AML-193 (cell line): ENCODE measurements around the gene ALPL.

Experiments used
- DNase-seq, 2 experiments: peaks; one replicate each; lab custom pipeline; 2025; lab: John Stamatoyannopoulos, UW

Gene ALPL

DNA sequence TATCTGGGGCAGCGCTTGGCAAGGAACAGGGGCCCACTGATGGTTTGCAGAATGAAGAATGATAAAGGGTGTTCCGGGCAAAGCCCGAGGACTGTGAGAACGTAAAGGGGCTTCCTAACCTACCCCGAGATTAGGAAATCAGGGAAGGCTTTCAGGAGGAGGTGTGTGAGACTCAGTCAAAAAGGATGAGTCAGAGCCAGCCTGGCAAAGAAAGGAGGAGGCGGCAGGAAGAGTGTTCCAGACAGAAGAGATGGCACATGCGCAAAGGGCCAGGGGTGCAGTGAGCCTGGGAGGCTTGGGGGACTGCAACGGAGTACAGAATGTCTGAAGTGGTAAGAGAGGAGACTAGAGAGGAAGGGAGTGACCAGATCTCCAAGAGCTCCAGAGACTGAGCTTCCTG lies 89.7 kb downstream of the ALPL start:
- no peak for DNase-seq

DNA sequence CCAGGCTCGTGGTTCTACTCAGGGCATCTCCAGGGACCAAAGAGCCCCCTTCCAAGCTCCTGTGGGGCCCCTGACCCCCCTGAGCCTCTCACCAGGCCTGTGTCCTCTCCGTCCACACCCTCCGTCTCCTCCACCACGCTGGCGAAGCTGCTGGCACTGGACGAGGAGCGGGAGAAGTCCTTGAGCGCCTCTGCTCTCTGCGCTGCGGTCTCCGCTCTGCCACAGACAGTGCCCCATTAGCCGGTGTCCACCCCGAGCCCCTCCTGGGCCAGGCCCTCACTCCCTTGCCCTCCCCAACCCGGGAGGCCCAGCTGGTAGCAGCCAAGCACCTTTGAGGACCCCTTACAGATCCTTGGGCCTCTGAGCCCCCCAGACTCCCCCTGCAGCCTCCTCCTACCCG lies 90.2 kb downstream of the ALPL start:
- DNase-seq = no peak

DNA sequence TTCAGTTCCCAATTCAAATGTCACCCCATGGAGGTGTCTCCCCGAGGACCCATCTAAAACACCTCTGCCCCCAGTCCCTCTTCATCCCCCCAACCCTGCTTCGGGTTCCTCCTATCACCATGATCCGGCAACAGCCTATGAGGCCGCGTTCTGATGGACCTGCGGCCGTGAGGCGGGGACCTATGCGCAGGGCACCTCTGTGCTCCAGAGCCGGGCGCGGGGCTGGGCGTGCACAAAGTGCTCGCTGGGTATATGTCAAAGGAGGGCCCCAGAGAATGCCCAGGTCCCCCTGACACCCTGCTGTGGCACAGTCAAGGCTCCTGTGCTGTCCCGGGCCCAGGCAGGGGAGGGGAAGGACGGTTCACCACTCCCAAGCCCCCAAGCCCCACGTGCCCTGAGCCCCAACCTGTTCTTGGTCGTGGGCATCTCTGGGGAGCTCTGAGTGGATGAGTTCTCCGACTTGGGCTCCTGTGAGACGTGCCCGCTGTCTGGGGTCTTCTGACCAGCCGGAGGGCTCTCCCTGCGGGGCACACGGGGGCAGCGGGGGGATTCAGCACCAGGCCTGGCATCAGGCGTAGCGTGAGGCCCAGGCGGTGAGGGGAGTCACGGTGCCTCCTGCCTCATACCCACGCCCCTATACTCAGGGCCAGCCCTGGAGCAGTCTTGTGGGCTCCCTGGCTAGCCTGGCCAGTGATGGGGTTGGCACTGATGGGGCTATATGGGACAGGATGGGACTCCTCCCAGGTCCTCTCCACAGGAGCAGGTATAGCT lies 92.2 kb downstream of the ALPL start:
- DNase-seq = no peak

DNA sequence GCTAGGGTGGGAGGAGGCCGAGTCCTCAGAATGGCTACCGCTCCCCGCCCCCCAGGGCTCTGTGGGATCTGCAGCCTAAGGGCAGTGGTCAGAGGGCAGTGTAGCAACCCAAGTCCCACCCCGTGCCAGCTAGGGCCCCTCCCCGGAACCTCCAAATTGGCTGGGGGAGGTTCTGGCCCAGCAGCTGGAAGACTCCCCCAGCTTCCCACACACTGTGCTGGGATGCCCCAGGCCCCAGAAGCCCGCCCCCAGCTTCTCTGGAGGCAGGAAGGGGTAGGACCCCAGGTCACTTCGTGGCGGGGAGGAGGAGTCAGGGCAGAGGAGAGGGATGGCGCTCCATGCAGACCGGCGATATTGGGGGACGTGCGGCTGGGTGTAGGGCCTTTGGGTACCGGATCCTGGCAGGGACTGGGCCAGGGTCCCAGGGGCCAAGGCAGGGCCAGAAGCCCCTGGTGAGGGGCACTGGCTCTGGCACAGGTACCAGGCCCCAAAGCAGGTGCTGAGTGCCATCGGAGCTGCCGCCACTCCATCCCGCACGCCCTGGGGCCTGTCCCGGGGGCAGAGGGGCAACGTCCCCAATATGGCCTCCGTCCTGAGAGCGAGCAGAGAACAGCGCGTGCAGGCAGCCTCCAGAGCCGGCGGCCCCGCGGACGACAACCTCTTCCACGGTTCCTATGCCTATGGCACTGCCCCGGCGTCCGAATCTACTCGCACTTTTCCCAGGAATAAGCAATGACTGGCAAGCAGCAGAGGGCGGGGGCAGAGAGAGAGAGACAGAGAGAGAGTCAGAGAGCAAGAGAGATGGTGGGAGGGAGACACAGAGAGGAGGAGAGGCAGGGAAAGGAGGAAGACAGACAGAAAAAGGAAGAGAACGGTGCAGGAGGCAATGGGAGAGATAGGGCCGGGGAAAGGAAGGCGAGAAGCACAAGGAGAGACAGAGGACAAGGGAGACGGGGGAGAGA lies 94.2 kb downstream of the ALPL start:
- no peak for DNase-seq

DNA sequence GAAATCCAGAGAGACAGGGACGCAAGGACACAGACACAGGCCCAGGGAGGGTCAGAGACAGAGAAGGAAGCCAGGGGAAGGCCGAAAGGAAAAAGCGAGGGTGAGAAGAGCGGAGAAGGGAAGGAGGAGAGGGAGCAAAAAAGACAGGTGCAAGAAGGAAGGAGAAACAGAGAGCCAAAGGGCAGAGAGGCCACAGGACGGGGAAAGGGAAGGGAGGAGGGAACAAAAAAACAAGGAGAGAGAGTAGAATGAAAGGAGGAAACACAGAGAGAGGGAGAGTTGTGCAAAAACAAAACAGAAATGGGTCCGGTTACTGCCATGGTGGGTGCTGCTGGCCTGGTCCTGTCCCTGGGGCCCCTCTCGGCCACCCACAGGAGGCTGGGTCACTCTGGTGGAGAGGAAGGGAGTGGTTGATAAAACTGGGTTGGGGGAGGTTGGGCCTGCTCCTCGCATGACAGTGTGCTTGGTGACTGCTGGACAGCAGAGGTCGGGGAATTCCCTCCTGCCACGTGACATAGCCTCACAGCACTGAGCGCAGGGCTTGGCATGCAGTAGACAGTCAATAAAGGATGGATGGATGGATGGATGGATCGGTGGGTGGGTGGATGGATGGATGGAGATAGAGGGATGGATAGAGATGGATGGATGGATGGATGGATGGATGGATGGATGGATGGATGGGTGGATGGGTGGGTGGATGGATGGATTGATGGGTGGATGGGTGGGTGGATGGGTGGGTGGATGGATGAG lies 95.2 kb downstream of the ALPL start:
- DNase-seq = no peak

DNA sequence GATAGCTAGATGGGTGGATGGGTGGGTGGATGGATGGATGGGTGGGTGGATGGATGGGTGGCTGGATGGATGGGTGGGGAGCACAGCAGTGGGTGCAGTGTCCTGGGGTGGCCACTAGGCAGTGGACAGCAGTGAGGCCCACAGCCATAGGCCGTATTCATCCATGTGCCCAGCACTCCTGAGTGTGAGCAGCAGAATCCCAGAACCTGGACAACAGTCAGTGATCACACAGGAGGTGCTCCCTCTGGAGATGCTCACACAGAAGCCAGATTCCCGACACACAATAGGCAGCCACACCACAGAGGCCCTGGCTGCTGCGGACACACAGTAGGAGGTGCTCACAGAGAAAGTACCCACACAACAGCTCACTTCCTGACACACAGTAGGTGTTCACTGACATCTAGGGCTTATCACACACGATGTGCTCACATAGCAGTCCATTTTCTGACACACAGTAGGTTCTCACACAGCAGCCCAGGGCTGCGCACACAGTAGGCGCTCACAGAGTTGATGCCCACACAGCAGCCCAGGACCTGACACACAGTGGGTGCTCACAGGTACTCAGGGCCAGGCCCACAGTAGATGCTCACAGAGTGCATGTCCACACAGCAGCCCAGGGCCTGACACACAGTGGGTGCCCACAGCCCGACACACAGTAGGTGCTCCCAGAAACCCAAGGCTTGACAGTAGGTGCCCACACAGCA lies 95.9 kb downstream of the ALPL start:
- no peak for DNase-seq

DNA sequence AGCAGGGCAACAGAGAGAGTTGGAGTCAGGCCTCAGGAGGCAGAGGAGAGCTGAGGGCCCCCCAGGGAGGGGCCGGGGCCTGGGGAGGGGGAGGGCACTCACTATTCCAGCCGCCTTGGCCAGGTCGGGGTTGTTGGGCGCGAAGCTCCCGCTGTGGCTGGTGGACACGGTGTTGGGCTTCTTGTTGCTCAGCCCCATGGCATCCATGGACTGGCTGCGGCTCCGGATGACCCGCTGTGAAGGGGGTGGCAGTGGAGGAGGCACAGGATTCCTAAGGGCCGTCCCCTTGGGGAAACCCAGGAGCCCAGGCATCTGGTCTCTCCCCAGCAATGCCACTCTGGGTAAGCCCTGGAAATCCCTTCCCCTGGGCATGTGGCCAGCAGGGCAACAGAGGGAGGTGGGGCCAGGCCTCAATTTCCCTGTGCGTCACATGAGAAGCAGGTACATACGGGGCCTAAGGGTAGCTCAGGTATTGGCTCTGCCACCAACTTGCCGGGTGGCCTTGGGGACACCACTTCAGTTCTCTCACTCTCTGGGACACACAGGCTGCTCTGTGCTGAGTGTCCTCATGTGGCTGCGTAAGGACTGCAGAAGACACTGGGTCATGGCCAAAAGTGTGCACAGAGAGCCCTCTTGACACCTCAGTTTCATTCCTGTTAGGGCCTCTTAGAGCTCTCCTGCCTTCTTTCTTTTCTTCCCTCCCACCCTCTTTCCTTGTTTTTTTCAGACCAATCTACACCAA lies 96.9 kb downstream of the ALPL start:
- no peak for DNase-seq

DNA sequence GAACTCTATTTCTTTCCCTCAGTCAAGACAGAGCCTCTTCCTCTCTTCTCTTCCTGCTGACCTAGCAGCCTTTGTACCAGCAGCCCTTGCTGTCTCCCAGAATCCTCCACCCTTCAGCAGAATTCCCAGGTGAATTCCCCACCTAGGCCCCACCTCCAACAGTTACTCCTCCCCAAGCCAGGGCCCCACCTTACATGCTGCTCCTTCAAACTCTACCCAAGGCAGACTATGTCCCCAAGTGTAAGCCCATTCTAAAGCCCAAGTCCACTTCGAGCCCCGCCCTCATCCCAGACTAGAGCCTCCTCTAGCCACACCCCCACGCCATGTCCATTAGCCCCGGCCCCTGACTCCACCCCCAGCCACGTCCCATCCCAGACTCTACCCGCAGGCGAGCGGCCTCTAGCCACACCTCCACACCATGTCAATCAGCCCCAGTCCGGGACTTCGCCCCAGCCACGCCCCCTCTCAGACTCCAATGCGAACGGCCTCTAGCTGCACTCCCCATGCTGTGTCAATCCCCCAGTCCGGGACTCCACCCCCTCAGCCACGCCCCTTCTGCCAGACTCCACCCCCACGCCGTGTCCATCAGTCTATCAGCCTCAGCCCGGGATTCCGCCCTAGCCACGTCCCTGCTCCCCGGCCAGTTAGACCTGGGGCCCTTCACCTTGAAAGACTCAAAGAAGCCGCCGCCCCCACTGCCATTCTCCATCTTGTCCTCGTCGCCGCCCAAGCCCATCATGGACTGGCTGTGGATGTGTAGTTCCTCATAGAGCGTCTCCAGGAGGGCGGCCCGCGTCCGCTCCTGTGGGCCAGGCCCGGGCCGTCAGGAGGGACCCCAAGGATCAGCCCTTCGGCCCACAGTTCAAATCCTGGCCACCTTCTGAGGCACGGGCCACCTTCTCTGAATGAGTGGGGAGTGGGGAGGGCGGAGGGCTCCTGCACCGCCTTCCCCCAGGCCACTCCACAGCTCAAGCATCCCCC lies 98.6 kb downstream of the ALPL start:
- no peak for DNase-seq

DNA sequence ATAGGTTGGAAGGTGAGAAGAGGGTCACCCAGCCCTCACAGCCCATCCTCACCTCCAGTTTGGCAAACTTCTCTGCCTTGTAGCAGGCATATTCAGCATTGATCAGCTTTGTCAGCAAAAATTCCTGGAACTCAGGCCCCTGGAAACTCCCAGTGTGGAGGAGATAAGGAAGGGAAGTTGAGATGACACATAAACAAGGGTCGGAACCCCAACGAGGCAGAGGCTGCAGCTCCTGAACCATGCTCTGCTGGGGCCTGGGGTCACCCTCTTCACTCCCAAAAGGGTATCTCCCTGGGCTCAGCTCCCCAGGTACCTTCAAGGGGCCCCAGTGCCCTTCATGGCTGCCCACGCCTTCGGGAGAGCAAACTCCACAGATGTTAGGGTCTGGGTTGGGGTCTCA lies 99.6 kb downstream of the ALPL start:
- DNase-seq = no peak

DNA sequence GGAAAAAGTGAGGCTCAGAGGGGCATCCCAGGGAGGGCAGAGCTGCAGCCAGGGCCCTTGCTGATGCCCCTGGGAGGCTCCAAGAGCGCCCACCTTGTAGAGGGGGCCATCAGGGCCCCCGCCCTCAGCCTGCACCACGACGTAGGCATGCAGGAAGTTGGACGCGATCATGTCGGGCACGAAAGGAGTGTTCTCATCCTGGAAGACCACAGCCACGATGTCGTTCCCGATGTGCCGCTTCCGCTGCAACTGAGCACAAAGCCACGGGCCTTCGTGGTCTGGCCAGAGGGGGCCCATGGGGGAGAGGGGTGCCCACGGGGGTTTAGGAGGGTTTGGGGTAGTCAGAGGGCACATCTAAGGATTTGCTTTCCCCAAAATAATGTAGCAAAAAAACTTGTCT lies 100.8 kb downstream of the ALPL start:
- DNase-seq = no peak

DNA sequence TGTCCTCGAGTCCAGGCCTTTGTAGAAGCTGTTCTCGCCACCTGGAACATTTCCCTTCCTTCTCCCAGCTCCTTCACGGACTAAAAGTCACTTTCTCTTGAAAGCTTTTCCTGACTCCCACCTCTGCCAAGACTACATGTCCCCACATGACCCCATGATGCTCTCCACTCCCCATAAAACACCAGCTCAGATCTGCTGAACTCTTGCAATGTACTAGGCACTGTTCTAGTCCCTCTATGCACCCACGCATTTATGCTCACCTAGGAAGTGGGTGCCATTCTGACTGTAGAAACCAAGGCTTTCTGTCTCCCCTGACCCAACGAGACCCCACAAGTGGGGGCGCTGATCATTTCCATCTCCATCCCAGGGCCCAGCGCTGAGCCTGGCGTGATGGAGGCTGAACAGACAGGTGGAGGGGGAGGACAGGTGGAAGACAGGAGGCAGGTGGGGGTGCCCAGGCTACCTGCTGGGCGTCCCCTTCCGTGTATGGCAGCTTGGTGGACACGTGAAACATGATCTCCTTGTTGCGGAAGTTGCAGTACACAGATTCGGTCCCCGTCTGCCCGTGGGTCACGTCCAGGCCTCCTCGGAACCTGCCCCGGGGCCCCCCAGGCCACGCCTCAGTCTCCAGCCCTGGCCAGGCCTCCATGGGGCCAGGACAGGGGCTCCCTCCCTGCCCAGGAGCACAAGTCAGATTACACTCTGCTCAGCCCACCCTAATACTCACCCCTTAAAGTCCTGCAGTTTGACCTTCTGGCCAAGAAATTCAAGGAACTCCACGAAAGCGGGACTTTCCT lies 102.0 kb downstream of the ALPL start:
- no peak for DNase-seq

DNA sequence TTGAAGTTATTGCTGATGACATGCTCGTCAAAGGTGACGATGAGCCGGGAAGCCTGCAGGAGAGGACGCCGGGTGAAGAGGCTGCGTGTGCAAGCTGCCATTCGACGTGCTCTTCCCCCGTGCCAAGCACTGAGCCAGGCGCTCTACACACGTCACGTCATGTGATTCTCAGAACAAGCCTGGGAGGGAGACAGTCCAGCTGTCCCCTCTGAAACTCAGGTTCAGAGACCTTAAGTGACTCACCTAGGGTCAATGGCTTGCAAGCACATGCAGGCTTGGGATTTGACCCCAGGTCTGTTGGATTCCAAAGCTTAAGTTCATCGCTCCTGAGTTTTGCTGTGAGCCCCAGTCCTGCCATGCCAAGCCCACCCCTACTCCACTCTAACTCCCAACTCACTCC lies 102.8 kb downstream of the ALPL start:
- DNase-seq = no peak

DNA sequence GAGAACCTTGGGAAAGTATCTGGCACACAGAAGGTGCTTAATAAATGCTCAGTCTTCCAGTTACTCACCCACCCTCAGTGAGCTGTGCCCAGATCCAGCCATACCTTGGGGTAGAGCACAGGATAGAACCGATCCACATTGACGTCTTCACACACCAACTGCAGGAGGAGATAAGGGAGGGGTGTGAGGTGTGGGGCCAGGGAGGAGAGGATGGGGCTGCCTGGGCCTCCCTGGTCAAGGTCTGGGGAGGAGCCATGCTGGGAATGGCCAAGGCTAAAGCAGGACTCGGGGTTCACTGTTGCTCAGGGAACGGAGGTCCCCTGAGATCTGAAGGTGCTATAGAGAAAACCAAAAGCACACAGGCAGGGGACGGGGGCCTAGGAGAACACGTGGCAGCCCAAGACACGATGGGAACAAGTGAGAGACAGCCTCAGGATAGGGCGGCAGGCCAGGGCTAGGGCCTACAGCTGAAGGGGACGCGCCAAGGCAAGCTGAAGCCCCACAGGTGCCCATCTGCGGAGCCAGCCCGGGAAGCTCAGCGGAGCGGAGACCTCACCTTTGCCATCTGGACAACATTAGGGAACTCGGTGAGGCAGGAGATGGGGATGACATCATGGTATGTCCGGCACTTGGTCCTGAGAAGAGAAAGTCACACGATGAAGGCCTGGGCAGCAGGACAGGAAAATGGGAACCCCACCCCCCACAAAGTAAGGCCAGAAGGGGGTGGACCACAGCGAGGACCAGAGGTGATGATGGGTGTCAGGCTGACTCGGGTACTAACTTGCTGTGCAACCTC lies 104.0 kb downstream of the ALPL start:
- DNase-seq = no peak

DNA sequence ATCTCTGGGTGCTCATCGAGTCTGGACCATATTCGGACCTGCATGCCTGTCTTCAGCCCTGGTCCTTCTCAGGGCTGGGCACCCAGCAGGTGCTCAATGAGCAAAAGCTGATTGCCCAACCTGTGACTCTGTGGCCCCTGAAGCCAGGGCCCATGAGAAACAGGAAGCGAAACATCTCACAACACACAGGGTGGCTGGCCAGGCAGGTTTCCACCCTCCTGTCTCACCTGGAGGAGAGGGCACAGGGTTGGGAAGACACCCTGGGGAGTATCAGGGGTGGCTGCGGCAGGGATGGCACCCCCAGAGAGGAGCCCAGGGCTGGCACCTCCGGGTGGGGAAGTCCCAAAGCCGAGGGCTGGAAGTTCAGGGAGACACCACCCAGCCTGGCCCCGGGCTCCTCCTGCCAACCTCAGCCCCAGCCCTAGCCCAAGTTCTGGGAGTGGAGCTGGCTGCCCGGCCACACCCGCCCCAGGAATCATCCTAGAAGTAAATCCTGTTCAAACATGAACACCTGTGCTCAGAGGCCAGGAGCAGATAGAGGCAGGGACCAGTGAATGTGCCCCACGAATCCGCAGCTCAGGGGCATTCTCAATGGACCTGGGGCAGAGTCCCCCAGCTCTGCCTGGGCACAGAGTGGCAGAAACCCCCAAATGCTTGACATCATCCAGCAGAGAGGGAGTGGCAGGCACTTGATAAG lies 105.3 kb downstream of the ALPL start:
- no peak for DNase-seq

DNA sequence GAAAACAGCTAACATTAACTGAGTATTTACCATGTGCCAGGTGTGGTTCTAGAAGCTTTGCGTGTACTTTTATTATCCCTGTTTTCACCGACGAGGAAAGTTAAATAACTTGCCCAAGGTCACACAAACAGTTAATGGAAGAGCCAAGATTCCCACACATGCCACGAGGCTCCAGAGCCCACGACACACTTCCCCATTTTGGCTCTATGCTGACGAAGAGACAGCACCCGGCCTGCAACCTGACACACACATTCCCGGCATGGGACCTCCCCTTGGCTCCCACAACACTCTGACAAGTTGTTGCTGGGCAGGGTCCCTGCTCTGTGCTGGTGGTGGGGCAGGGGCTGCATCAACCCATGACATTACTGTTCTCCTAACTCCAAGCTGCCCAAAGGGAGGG lies 107.1 kb downstream of the ALPL start:
- no peak for DNase-seq

DNA sequence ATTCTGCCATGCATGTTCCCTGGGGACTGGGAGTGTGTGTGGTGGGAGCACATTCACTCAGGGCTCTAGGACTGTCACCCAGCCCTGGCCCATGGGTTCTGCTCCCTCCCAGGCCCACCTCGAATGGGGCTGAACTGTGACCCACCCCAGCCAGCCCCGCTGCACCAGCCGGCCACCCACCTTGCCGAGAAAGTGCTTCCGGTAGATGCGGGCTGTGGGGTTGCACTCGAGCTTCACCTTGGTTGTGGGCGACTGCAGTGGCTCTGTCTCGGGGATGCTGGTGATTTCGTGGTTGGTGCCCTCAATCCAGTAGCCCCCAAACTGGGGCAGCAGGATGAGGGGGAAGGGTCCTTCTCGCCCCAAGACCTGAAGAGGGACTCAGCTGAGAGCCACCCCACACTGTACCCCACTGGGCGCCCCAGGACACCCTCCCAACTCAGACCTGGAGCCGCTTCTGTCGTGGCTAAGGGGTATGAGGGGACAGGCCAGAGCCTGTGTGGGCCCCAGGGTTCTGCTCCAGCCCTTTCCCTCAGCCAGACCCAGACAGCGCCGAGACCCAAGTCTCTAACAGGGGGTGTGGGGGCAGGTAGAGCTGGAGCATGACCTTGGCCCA lies 108.0 kb downstream of the ALPL start:
- no peak for DNase-seq

DNA sequence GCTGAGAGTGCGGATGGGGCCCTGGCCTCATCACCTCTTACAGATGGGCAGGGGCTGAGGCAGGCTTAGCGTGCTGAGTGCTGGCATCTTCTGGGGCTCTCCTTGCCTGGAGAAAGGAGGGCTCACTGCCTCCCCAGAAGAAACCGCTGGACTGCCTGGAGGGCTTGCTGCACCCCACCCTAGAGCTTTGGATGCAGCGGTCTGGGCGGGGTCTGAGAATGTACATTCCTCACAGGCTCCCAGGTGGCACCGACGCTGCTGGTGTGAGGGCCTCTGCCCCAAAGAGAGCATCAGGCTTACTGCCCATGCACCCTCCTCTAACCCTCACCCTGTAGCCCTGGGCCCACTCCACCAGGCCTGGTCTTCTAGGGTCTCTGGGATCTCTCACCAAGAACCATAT lies 108.8 kb downstream of the ALPL start:
- no peak for DNase-seq
